ENCODE results near the gene DDX46.
A peak's percentile ranks its signal among the peaks of the same experiment; 100 is the strongest.
"Not testable (repeated sequence)": the region's sequence is repeated elsewhere in the genome, so short reads cannot be mapped to it uniquely, and the experiment has no call there.

The DDX46 gene

GRCh38 chr5:134758504-134759341, at the start of gene DDX46:
TSS of gene DDX46 (plus strand) at chr5:134758779. CDS start at chr5:134758939, 160 bp downstream.
- no peaks in the 10 kb centered on the region for H3K9me3 Mint-ChIP-seq
- CTCF ChIA-PET: interaction anchor here (0.6 to 2.5 kb wide), 6 partner anchors 16 to 92 kb away, joined by 3 to 30 read pairs (median 4); partner anchors contain the start of gene CAMLG
- H3K27me3 Mint-ChIP-seq: no peaks in the 10 kb centered on the region
- peak; percentile 96 for DNase-seq
- H3K36me3 Mint-ChIP-seq: peaks cover 12% of the 10 kb centered on the region
- peak within 1 kb of the TSS; percentile 97 for H3K27ac Mint-ChIP-seq
- H3K4me3 Mint-ChIP-seq: peak within 1 kb of the TSS; percentile 100
- H3K4me1 Mint-ChIP-seq: peaks cover 39% of the 10 kb centered on the region

- H3K36me3 Mint-ChIP-seq: peaks cover 43% of the 10 kb centered on the region
- H3K27ac Mint-ChIP-seq: no peak overlapping the region
- CTCF ChIA-PET: interaction anchor here (1.9 kb wide), 1 partner anchor 127 kb away, joined by 5 read pairs; no protein-coding TSS in a partner anchor
- H3K4me3 Mint-ChIP-seq: no peak overlapping the region
- no peaks in the 10 kb centered on the region for H3K27me3 Mint-ChIP-seq
- H3K4me1 Mint-ChIP-seq: no peaks in the 10 kb centered on the region
- DNase-seq: no peak
- H3K9me3 Mint-ChIP-seq: no peaks in the 10 kb centered on the region
These were observed 44.5 kb upstream of the DDX46 start for GRCh38 chr5:134714120-134714519.

- H3K27me3 Mint-ChIP-seq: no peaks in the 10 kb centered on the region
- H3K4me3 Mint-ChIP-seq: no peak overlapping the region
- DNase-seq: no peak
- H3K4me1 Mint-ChIP-seq: no peaks in the 10 kb centered on the region
- no peak overlapping the region for H3K27ac Mint-ChIP-seq
- CTCF ChIA-PET: interaction anchor here (1.9 kb wide), 1 partner anchor 127 kb away, joined by 5 read pairs; no protein-coding TSS in a partner anchor
- no peaks in the 10 kb centered on the region for H3K9me3 Mint-ChIP-seq
- H3K36me3 Mint-ChIP-seq: peaks cover 44% of the 10 kb centered on the region
These were observed 44.0 kb upstream of the DDX46 start for GRCh38 chr5:134714541-134714940.

GRCh38 chr5:134715466-134715865, 43.1 kb upstream of the DDX46 start:
- H3K4me3 Mint-ChIP-seq, H3K9me3 Mint-ChIP-seq, H3K4me1 Mint-ChIP-seq, H3K27ac Mint-ChIP-seq, DNase-seq, H3K27me3 Mint-ChIP-seq, CTCF ChIA-PET: not testable (repeated sequence)
- H3K36me3 Mint-ChIP-seq: peaks cover 40% of the 10 kb centered on the region

GRCh38 chr5:134724872-134725271, 33.7 kb upstream of the DDX46 start:
- CTCF ChIA-PET: no interaction called here
- no peak for DNase-seq
- Mint-ChIP-seq H3K9me3 (no peaks in the 10 kb centered on the region), H3K4me3 (no peak overlapping the region), H3K27ac (no peak overlapping the region), H3K4me1 (no peaks in the 10 kb centered on the region), H3K27me3 (no peaks in the 10 kb centered on the region), H3K36me3 (peaks cover 14% of the 10 kb centered on the region)

GRCh38 chr5:134732819-134733218, 25.8 kb upstream of the DDX46 start:
- CTCF ChIA-PET: no interaction called here
- no peaks in the 10 kb centered on the region for H3K36me3 Mint-ChIP-seq

GRCh38 chr5:134735243-134735642, 23.3 kb upstream of the DDX46 start:
- Mint-ChIP-seq H3K9me3 (no peaks in the 10 kb centered on the region), H3K36me3 (no peaks in the 10 kb centered on the region), H3K4me1 (peaks cover 26% of the 10 kb centered on the region), H3K4me3 (no peak overlapping the region), H3K27ac (no peak overlapping the region), H3K27me3 (no peaks in the 10 kb centered on the region)
- DNase-seq: no peak
- CTCF ChIA-PET: interaction anchor here (0.6 to 1.9 kb wide), 3 partner anchors 23 to 148 kb away, joined by 4 to 7 read pairs (median 5); partner anchors contain the start of gene DDX46

More at GRCh38 chr5:134732819-134733218, 25.8 kb upstream of the DDX46 start:
- H3K27ac Mint-ChIP-seq: no peak overlapping the region
- no peak for DNase-seq
- no peak overlapping the region for H3K4me3 Mint-ChIP-seq
- no peaks in the 10 kb centered on the region for H3K27me3 Mint-ChIP-seq
- no peaks in the 10 kb centered on the region for H3K9me3 Mint-ChIP-seq
- H3K4me1 Mint-ChIP-seq: peaks cover 12% of the 10 kb centered on the region

- Mint-ChIP-seq H3K27me3 (no peaks in the 10 kb centered on the region), H3K4me3 (no peak overlapping the region), H3K36me3 (peaks cover 2% of the 10 kb centered on the region), H3K27ac (no peak overlapping the region), H3K9me3 (no peaks in the 10 kb centered on the region), H3K4me1 (peaks cover 36% of the 10 kb centered on the region)
- no peak for DNase-seq
- CTCF ChIA-PET: interaction anchor here (0.6 to 1.0 kb wide), 4 partner anchors 14 to 149 kb away, joined by 3 to 4 read pairs (median 3); partner anchors contain the start of gene DDX46
These were observed 22.3 kb upstream of the DDX46 start for GRCh38 chr5:134736173-134736812.

- peak; percentile 98 for DNase-seq
- Mint-ChIP-seq H3K4me3 (peak within 1 kb of the TSS; percentile 85), H3K36me3 (peaks cover 6% of the 10 kb centered on the region), H3K9me3 (no peaks in the 10 kb centered on the region), H3K27ac (peak within 1 kb of the TSS; percentile 86), H3K4me1 (peaks cover 42% of the 10 kb centered on the region), H3K27me3 (no peaks in the 10 kb centered on the region)
- CTCF ChIA-PET: interaction anchor here (0.6 to 3.6 kb wide), 9 partner anchors 19 to 166 kb away, joined by 3 to 30 read pairs (median 4); partner anchors contain the start of genes DDX46 and PCBD2
These were observed 20.2 kb upstream of the DDX46 start, which contains the start of gene CAMLG for GRCh38 chr5:134738133-134738962. TSS of gene CAMLG (plus strand) at chr5:134738548. CDS start at chr5:134738621, 73 bp downstream.

- H3K27ac Mint-ChIP-seq: peak overlapping the region; percentile 86
- CTCF ChIA-PET: interaction anchor here (0.8 to 3.6 kb wide), 8 partner anchors 18 to 556 kb away, joined by 3 to 30 read pairs (median 4); partner anchors contain the start of genes DDX46 and PCBD2
- peak; percentile 48 for DNase-seq
- no peaks in the 10 kb centered on the region for H3K9me3 Mint-ChIP-seq
- peaks cover 6% of the 10 kb centered on the region for H3K36me3 Mint-ChIP-seq
- H3K27me3 Mint-ChIP-seq: no peaks in the 10 kb centered on the region
- H3K4me1 Mint-ChIP-seq: peaks cover 42% of the 10 kb centered on the region
- peak overlapping the region; percentile 85 for H3K4me3 Mint-ChIP-seq
These were observed 19.5 kb upstream of the DDX46 start for GRCh38 chr5:134738963-134739661.

GRCh38 chr5:134741052-134741451, 17.5 kb upstream of the DDX46 start:
- Mint-ChIP-seq H3K27ac (no peak overlapping the region), H3K4me1 (peaks cover 39% of the 10 kb centered on the region), H3K4me3 (no peak overlapping the region), H3K36me3 (peaks cover 6% of the 10 kb centered on the region), H3K27me3 (no peaks in the 10 kb centered on the region), H3K9me3 (no peaks in the 10 kb centered on the region)
- DNase-seq: no peak
- CTCF ChIA-PET: interaction anchor here (1.5 to 3.6 kb wide), 3 partner anchors 10 to 154 kb away, joined by 3 to 30 read pairs (median 7); partner anchors contain the start of gene DDX46

- H3K4me1 Mint-ChIP-seq: peaks cover 37% of the 10 kb centered on the region
- no peak for DNase-seq
- no peak overlapping the region for H3K27ac Mint-ChIP-seq
- H3K4me3 Mint-ChIP-seq: no peak overlapping the region
- CTCF ChIA-PET: interaction anchor here (0.6 to 2.0 kb wide), 5 partner anchors 10 to 563 kb away, joined by 3 to 7 read pairs (median 4); partner anchors contain the start of gene DDX46
- no peaks in the 10 kb centered on the region for H3K27me3 Mint-ChIP-seq
- peaks cover 6% of the 10 kb centered on the region for H3K36me3 Mint-ChIP-seq
- H3K9me3 Mint-ChIP-seq: no peaks in the 10 kb centered on the region
These were observed 16.4 kb upstream of the DDX46 start for GRCh38 chr5:134742134-134742533.

GRCh38 chr5:134749415-134749814, 9.2 kb upstream of the DDX46 start:
- H3K27me3 Mint-ChIP-seq: no peaks in the 10 kb centered on the region
- CTCF ChIA-PET: no interaction called here
- H3K36me3 Mint-ChIP-seq: no peaks in the 10 kb centered on the region
- H3K4me1 Mint-ChIP-seq: no peaks in the 10 kb centered on the region
- H3K9me3 Mint-ChIP-seq: no peaks in the 10 kb centered on the region
- no peak overlapping the region for H3K27ac Mint-ChIP-seq
- H3K4me3 Mint-ChIP-seq: no peak overlapping the region
- no peak for DNase-seq

Measured in activated naive CD4-positive, alpha-beta T cell treated with anti-CD3 and anti-CD28 coated beads, Interleukin-2, amount 10 ng/mL, durations not matched to agents 7 days and 5 days (primary cell).